Activated CD4-positive, alpha-beta T cell treated with anti-CD3 and anti-CD28 coated beads, Interleukin-2, amount 50 U/mL, for 4 hours (primary cell): ENCODE results near the gene PTP4A2.

Experiments
- DNase-seq, 2 experiments: peaks; one replicate each; pipeline ENCODE4 v3.0.0-alpha.2; 2020

PTP4A2 gene

GRCh38 chr1:31857863-31858262, 80.3 kb downstream of the PTP4A2 start:
- no peak for DNase-seq
